ENCODE measurements around the gene RSPH3.

DNA sequence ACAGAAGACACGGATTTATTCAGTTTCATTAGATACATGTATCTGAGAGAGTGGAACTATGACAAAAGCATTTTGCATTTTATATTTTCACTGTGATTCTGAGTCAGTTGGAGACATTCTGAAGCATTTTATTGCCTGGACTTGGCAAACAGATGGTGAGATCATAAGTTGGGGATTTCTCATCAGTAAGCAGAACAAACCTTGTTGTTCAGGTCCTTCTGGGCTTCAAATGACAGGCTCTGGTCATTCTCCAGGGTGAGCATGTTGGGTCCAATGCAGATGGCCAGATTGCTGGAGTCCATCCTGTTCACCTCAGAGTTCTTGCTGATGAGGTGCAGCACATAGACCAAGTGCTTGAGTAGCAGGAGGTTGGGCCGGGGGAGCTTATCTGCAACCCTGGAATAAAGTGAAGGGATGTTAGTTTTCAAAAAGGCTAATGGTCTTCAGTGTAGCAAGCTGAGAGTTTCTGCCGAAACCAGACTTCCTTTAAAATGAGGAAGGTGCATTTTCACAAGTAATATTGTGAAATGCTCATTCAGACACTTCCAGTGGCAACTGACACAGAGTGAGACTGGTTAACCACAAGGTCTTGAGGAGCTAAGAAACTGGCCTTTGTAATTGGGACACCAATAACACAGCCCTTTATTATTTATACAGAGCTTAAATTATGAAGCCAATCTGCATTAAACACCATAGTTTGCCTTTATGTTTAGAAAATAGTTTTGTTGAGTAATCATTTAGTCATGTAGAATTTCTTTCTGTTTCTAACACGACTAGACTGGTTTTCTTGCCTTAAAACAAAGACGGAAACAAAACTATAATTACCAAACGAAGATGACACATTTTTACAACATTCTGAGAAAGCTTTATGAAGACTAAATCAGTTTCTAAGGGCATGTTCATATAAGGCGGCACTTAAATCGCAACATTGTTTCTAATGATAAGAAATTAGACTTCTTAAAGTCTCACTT, 39.2 kb upstream of the RSPH3 start:
- TF ChIP-seq ATF2 (IDR thresholded peaks at IDR 0.05; ENCODE audit: low read length) (no peak), EZH2 (IDR thresholded peaks at IDR 0.05; ENCODE audit: low read depth, low read length, severe bottlenecking) (no peak), BRCA1 (IDR thresholded peaks at IDR 0.05; ENCODE audit: low read depth, low read length) (no peak), KDM5A (IDR thresholded peaks at IDR 0.05; ENCODE audit: low read length) (no peak), TAF1 (IDR thresholded peaks at IDR 0.05; ENCODE audit: low read depth, low read length) (no peak), GABPA (IDR thresholded peaks at IDR 0.05; ENCODE audit: borderline replicate concordance, insufficient read depth, low read length) (no peak)
- TF ChIP-seq, protein P1, sequence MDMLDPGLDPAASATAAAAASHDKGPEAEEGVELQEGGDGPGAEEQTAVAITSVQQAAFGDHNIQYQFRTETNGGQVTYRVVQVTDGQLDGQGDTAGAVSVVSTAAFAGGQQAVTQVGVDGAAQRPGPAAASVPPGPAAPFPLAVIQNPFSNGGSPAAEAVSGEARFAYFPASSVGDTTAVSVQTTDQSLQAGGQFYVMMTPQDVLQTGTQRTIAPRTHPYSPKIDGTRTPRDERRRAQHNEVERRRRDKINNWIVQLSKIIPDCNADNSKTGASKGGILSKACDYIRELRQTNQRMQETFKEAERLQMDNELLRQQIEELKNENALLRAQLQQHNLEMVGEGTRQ (IDR thresholded peaks at IDR 0.05; ENCODE audit: low read length): no peak

Data from H1 (cell line).